ENCODE results near the gene EQTN.

DNA sequence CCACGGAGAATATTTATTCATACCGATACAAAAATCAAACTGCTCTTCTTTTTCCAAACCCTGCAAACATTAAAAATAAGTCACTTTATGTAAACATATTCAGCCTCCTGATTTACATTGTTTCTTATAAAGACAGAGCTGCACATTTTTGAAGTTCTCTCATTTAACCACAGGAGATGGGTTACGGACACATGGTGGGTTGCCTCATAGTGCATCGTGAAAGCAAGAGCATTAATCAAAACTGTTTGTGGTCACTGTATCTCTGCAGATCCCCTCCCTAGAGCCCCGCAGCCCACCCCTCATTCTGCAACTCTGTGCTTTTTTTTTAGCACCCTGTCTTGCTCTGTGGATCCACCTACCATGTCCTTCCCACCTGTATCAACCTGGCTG, 43.3 kb upstream of the EQTN start:
- TF ChIP-seq, protein P1, sequence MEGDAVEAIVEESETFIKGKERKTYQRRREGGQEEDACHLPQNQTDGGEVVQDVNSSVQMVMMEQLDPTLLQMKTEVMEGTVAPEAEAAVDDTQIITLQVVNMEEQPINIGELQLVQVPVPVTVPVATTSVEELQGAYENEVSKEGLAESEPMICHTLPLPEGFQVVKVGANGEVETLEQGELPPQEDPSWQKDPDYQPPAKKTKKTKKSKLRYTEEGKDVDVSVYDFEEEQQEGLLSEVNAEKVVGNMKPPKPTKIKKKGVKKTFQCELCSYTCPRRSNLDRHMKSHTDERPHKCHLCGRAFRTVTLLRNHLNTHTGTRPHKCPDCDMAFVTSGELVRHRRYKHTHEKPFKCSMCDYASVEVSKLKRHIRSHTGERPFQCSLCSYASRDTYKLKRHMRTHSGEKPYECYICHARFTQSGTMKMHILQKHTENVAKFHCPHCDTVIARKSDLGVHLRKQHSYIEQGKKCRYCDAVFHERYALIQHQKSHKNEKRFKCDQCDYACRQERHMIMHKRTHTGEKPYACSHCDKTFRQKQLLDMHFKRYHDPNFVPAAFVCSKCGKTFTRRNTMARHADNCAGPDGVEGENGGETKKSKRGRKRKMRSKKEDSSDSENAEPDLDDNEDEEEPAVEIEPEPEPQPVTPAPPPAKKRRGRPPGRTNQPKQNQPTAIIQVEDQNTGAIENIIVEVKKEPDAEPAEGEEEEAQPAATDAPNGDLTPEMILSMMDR (conservative IDR thresholded peaks at IDR 0.05) = no peak
- TF ChIP-seq ZFX (IDR thresholded peaks at IDR 0.05) = no peak

Measured in C4-2B (cell line).